Neural progenitor cell (in vitro differentiated cells): ENCODE data around the gene PITPNC1. TPM values are rescaled to one million over a fixed set of nuclear protein-coding genes. Genes with fewer than 3 reads are reported as not detected.

ENCODE experiments used
- DNase-seq: peaks from one replicate; pipeline ENCODE4 v3.0.0-alpha.2; 2016; ENCODE audit warnings: low spot score
- H2AFZ ChIP-seq: fragments of 200-600 bp; sonication (generic); replicated peaks from 2 replicates; pipeline ENCODE4 v1.6.1; 2016; ENCODE audit warnings: antibody characterized with exemption
- H3F3A ChIP-seq: fragments of 200-600 bp; sonication (generic); 2 replicates; pipeline ENCODE4 v1.6.1; 2016; ENCODE audit warnings: antibody characterized with exemption, low read depth
- H3K27ac ChIP-seq: fragments of 200-600 bp; sonication (generic); 2 replicates; pipeline ENCODE4 v1.5.1; 2016; ENCODE audit warnings: mild to moderate bottlenecking
- H3K27me3 ChIP-seq: fragments of 200-600 bp; sonication (generic); 2 replicates; pipeline ENCODE4 v1.6.1; 2016; ENCODE audit warnings: mild to moderate bottlenecking, moderate library complexity
- H3K36me3 ChIP-seq: fragments of 200-600 bp; sonication (generic); 2 replicates; pipeline ENCODE4 v1.5.1; 2016
- H3K4me1 ChIP-seq: fragments of 200-600 bp; sonication (generic); 2 replicates; pipeline ENCODE4 v1.6.1; 2016; ENCODE audit warnings: mixed run types
- H3K4me2 ChIP-seq: fragments of 200-600 bp; sonication (generic); 2 replicates; pipeline ENCODE4 v1.6.1; 2016
- H3K4me3 ChIP-seq: fragments of 200-600 bp; sonication (generic); 2 replicates; pipeline ENCODE4 v1.5.1; 2016
- H3K79me2 ChIP-seq: fragments of 200-600 bp; sonication (generic); 2 replicates; pipeline ENCODE4 v1.6.1; 2016; ENCODE audit warnings: low read depth
- H3K9ac ChIP-seq: fragments of 200-600 bp; sonication (generic); 2 replicates; pipeline ENCODE4 v1.6.1; 2016
- H3K9me3 ChIP-seq: fragments of 200-600 bp; sonication (generic); 2 replicates; pipeline ENCODE4 v1.5.1; 2016; ENCODE audit warnings: low read depth
- H4K20me1 ChIP-seq: fragments of 200-600 bp; sonication (generic); 2 replicates; pipeline ENCODE4 v1.6.1; 2016; ENCODE audit warnings: low read depth
- H3K27ac Mint-ChIP-seq: 3 replicates; pipeline ENCODE4 v1.8.0; 2021; ENCODE audit warnings: mixed read lengths
- H3K27me3 Mint-ChIP-seq: 2 replicates; pipeline ENCODE4 v1.8.0; 2022; ENCODE audit warnings: low read depth, mild to moderate bottlenecking, inconsistent platforms, moderate library complexity, mixed read lengths; ENCODE audit not compliant: insufficient read depth
- H3K36me3 Mint-ChIP-seq: 3 replicates; pipeline ENCODE4 v1.8.0; 2021; ENCODE audit warnings: mixed read lengths
- H3K4me1 Mint-ChIP-seq: 3 replicates; pipeline ENCODE4 v1.8.0; 2021; ENCODE audit warnings: mixed read lengths
- H3K4me3 Mint-ChIP-seq: 3 replicates; pipeline ENCODE4 v1.8.0; 2021; ENCODE audit warnings: mild to moderate bottlenecking, moderate library complexity, mixed read lengths
- H3K9me3 Mint-ChIP-seq: 3 replicates; pipeline ENCODE4 v1.8.0; 2020; ENCODE audit warnings: mixed read lengths
- EZH2 ChIP-seq: fragments of 200-600 bp; sonication (generic); IDR thresholded peaks from 2 replicates; pipeline ENCODE4 v1.6.1; 2017; ENCODE audit warnings: antibody characterized with exemption, mild to moderate bottlenecking, moderate library complexity
- EZH2phosphoT487 ChIP-seq: fragments of 200-600 bp; sonication (generic); IDR thresholded peaks from 2 replicates; pipeline ENCODE4 v1.6.1; 2017; ENCODE audit warnings: antibody characterized with exemption
- total RNA-seq: library from RNA; depleted of rRNA; stranded (reverse); fragments of >200 nt; gene quantifications from 2 replicates; pipeline ENCODE4 v1.2.3, GENCODE V29; 2015; ENCODE audit warnings: low replicate concordance
- TF ChIP-seq, protein P1 (sequence below): fragments of 200-600 bp; sonication (generic); IDR thresholded peaks from 2 replicates; pipeline ENCODE4 v1.5.1; 2017; ENCODE audit warnings: antibody characterized with exemption, mild to moderate bottlenecking

Gene PITPNC1
- total RNA-seq, 1 donor from 2014 or later = 8.1 TPM

DNA sequence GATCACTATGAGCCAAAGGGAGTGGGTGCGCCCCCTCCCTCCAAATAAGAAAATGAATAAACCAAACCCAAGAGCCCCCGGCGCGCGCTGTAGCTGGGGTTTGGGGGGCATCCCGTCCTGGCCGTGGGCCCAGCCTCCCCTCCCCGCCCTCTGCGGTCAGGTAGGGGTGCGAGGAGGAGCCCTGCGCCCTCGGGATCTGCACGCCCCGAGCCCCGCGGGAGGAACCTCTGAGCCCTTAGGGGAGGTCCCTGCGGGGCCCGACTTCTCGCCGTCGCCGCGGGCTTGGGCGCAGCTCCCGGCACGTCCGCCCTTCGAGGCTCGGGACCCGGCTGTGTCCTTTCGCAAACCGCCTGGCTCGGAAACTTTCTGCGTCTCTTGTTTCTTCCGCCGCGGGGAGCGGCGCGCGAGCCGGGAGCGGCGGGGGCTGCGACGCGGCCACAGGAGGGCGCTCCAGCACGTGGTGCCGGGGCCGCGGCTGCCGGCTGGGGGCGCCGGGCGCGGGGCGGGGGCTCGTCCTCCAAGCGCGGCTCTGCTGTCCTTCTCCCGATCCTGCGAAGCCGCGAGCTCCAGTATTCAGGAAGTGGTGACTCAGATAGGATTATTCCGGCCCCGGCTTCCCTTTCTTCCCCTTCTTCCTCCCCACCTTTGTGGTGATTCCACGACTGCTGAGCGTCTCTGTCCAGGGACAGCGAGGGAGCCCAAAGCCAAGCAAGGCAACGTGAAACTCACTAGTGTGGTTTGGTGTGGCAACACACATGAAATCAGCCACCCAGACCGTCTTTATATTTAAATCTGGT is 1.6 kb downstream of the PITPNC1 start:
- Histone ChIP-seq H3K9ac (no peak overlapping the region), H3K9me3 (no peaks in the 10 kb centered on the region), H2AFZ (peak overlapping the region; percentile 88), H3K36me3 (no peaks in the 10 kb centered on the region), H3K4me2 (peak overlapping the region; percentile 95), H3K27ac (no peak overlapping the region), H3F3A (peaks cover 38% of the 10 kb centered on the region), H4K20me1 (no peaks in the 10 kb centered on the region), H3K4me3 (peak overlapping the region; percentile 77), H3K27me3 (peaks cover 27% of the 10 kb centered on the region), H3K4me1 (peaks cover 6% of the 10 kb centered on the region), H3K79me2 (peaks cover 6% of the 10 kb centered on the region)
- TF ChIP-seq, protein P1, sequence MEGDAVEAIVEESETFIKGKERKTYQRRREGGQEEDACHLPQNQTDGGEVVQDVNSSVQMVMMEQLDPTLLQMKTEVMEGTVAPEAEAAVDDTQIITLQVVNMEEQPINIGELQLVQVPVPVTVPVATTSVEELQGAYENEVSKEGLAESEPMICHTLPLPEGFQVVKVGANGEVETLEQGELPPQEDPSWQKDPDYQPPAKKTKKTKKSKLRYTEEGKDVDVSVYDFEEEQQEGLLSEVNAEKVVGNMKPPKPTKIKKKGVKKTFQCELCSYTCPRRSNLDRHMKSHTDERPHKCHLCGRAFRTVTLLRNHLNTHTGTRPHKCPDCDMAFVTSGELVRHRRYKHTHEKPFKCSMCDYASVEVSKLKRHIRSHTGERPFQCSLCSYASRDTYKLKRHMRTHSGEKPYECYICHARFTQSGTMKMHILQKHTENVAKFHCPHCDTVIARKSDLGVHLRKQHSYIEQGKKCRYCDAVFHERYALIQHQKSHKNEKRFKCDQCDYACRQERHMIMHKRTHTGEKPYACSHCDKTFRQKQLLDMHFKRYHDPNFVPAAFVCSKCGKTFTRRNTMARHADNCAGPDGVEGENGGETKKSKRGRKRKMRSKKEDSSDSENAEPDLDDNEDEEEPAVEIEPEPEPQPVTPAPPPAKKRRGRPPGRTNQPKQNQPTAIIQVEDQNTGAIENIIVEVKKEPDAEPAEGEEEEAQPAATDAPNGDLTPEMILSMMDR = peak; percentile 60
- TF ChIP-seq EZH2 (peak; percentile 52), EZH2phosphoT487 (no peak)
- Mint-ChIP-seq H3K9me3 (no peaks in the 10 kb centered on the region), H3K4me1 (peaks cover 26% of the 10 kb centered on the region), H3K4me3 (peak overlapping the region; percentile 92), H3K27ac (peak overlapping the region; percentile 89), H3K36me3 (peaks cover 13% of the 10 kb centered on the region), H3K27me3 (peaks cover 3% of the 10 kb centered on the region)
- peak; percentile 93 for DNase-seq

GRCh38 chr17:67379251-67379630 is 2.2 kb downstream of the PITPNC1 start:
- H3K36me3 Mint-ChIP-seq = peaks cover 16% of the 10 kb centered on the region
- peaks cover 6% of the 10 kb centered on the region for H3K4me1 ChIP-seq
- peaks cover 27% of the 10 kb centered on the region for H3K27me3 ChIP-seq
- peaks cover 25% of the 10 kb centered on the region for H3K4me1 Mint-ChIP-seq
- H3K9me3 ChIP-seq = no peaks in the 10 kb centered on the region
- peak overlapping the region; percentile 77 for H3K4me3 ChIP-seq
- TF ChIP-seq, protein P1 = no peak
- TF ChIP-seq EZH2 = no peak
- no peak for TF ChIP-seq EZH2phosphoT487
- H3K9ac ChIP-seq = no peak overlapping the region
- no peak overlapping the region for H3K27ac ChIP-seq
- H2AFZ ChIP-seq = peak overlapping the region; percentile 83
- no peaks in the 10 kb centered on the region for H3K36me3 ChIP-seq
- peaks cover 6% of the 10 kb centered on the region for H3K79me2 ChIP-seq
- H3K27me3 Mint-ChIP-seq = peaks cover 3% of the 10 kb centered on the region
- H3F3A ChIP-seq = peaks cover 38% of the 10 kb centered on the region
- no peak overlapping the region for H3K27ac Mint-ChIP-seq
- no peaks in the 10 kb centered on the region for H3K9me3 Mint-ChIP-seq
- H3K4me2 ChIP-seq = peak overlapping the region; percentile 95
- DNase-seq = no peak
- H3K4me3 Mint-ChIP-seq = peak overlapping the region; percentile 92
- no peaks in the 10 kb centered on the region for H4K20me1 ChIP-seq

- peaks cover 6% of the 10 kb centered on the region for H3K79me2 ChIP-seq
- peaks cover 28% of the 10 kb centered on the region for H3F3A ChIP-seq
- H3K4me1 ChIP-seq = no peaks in the 10 kb centered on the region
- H3K9me3 ChIP-seq = no peaks in the 10 kb centered on the region
- H3K4me1 Mint-ChIP-seq = peaks cover 4% of the 10 kb centered on the region
- TF ChIP-seq EZH2phosphoT487 (no peak), EZH2 (no peak)
- TF ChIP-seq, protein P1 = no peak
- H2AFZ ChIP-seq = no peak overlapping the region
- no peaks in the 10 kb centered on the region for H4K20me1 ChIP-seq
- H3K4me2 ChIP-seq = no peak overlapping the region
- H3K4me3 Mint-ChIP-seq = no peak overlapping the region
- no peaks in the 10 kb centered on the region for H3K27me3 Mint-ChIP-seq
- H3K9ac ChIP-seq = no peak overlapping the region
- H3K27me3 ChIP-seq = peaks cover 11% of the 10 kb centered on the region
- peaks cover 2% of the 10 kb centered on the region for H3K9me3 Mint-ChIP-seq
- H3K4me3 ChIP-seq = no peak overlapping the region
- H3K36me3 Mint-ChIP-seq = peaks cover 18% of the 10 kb centered on the region
- H3K36me3 ChIP-seq = no peaks in the 10 kb centered on the region
- H3K27ac ChIP-seq = no peak overlapping the region
- no peak for DNase-seq
- no peak overlapping the region for H3K27ac Mint-ChIP-seq
Measured at GRCh38 chr17:67381929-67382257, 4.8 kb downstream of the PITPNC1 start.
